Activated CD8-positive, alpha-beta memory T cell treated with anti-CD3 and anti-CD28 coated beads for 4 hours (primary cell): ENCODE measurements around the gene AATF.

Source experiments
- DNase-seq, 2 donors: peaks; one replicate each; pipeline ENCODE4 v3.0.0-alpha.2; 2020; ENCODE audit warnings: low read depth in 2 of 2

Gene AATF

DNA sequence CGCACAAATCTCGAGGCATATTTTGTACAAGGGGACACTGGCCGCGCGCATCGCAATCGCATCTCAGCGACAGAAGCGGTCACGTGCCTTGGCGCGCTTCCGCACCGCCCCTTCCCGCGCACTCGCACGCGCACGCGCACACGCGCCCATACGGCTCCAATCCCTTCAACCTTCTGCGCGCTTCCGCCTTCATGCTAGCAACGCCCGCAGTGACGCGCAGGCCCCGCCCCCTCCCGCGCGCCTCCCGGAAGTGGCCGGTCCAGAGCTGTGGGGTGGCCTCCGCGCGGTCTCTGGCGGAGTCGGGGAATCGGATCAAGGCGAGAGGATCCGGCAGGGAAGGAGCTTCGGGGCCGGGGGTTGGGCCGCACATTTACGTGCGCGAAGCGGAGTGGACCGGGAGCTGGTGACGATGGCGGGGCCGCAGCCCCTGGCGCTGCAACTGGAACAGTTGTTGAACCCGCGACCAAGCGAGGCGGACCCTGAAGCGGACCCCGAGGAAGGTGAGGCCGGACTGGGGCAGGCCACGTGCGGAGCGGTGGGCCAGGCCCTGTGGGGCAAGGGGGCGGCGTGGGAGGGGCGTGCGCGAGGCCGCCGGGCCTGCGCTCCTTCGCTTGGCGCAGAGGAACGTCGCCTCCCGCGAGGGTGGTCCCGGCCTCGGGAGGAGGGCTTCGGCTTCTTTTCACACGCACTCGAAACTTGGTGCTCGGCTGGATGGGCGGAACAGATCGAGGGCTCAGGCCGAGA is at the start of gene AATF:
TSS of gene AATF (plus strand) at position 238 of the 744 bp plus-strand sequence. CDS start at position 410, 172 bp downstream.
- DNase-seq: peak; percentile 89 to 92

DNA sequence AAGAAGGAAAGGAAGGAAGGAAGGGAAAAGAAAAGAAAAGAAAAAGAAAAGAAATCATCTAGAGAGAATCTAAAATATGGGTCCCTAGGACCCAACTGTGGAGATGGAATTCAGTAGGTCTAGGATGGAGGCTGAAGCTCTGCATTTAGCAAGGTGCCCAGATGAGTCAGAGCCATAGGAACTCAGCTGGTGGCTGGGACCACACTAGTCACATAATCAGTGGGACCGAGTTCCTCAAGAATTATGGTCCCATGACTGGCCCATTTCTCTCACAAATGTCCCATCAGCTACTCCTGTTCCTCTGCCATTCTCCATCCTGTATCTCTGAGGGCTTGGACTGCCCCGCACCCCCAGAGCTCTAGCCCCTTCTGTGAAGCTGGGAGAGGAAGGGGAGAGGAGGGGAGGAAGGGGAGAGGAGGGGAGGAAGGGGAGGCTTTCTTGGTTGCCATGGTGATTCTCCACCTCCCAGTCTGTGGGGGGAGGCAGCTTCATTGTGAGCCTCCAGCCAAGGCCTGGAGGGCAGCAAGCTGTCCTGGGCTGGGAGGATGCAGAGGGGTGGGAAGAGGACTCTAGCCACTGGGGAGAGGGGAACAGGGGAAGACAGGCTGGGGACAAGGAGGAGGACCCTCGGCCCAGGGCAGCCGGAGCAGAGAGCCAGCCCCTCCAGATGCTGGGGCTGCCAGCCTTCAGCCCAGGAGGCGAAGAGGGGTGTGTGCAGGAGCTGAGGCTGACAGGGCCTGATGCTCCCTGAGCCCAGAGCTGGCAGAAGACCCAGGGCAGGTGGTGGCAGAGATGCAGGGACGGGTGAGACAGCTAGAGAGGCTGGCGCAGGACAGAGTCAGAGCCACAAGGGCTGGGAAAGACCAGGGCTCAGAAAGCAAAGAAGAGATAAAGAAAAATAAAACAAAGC is 49.2 kb upstream of the AATF start:
- DNase-seq: no peak

DNA sequence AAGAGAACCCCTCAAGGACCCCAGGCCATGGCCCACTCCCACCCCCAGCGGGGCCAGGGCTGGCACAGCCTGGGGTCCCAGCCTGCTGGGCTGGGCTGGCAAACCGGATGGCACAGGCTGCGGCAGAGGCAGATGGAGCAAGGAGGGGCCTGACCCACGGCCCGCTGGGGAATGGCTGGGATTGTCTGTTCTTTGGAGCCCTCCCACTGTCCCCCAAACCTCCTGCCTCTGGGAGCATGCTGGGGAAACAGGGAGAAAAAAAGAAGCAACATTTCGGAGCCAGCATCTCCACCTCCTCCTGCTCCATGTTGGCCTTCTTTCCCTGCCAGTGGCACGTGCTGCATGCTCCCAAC is 48.6 kb upstream of the AATF start:
- no peak for DNase-seq

GRCh38 chr17:36901506-36901905 is 47.2 kb upstream of the AATF start:
- no peak for DNase-seq

- DNase-seq: no peak
These were observed 41.3 kb upstream of the AATF start for GRCh38 chr17:36907407-36907806.

DNA sequence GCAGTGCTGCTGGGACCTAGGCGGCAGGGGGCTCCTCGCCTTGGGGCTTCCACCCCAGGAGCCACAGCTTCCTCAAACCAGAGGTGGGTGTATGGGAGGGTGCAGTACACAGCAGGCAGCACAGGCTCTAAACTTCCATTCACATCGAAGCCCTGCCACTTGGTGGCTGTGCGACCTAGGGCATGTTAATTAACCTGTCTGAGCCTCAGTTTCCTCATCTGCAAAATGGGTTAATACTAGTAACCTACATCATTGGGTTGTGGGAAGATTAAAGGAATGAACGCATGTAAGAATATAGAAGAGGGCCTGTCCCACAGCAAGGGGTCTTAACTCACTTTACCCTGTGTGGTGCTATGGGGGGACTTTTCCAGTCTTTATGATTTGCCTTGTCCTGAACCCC is 38.2 kb upstream of the AATF start:
- DNase-seq: no peak

DNA sequence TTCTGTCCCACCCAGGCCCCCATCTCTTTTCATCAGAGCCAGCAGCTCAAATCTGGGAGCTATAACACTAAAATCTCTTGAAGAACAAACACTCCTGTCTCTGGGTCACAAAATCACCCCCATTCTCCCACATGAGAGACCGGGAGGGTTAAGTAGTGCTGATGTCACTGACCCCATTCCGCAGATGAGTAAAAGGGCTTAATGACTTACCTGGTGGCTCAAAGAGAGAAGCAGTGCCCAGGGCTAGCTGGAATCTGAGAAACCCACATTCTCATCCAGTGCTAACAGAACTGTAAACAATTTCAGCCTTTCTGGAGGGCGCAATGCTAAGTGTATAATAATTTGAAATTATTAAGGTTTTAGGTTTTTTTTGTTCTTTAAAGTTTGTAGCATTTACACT is 37.8 kb upstream of the AATF start:
- no peak for DNase-seq

GRCh38 chr17:36913132-36913531 is 35.6 kb upstream of the AATF start:
- DNase-seq: no peak

DNA sequence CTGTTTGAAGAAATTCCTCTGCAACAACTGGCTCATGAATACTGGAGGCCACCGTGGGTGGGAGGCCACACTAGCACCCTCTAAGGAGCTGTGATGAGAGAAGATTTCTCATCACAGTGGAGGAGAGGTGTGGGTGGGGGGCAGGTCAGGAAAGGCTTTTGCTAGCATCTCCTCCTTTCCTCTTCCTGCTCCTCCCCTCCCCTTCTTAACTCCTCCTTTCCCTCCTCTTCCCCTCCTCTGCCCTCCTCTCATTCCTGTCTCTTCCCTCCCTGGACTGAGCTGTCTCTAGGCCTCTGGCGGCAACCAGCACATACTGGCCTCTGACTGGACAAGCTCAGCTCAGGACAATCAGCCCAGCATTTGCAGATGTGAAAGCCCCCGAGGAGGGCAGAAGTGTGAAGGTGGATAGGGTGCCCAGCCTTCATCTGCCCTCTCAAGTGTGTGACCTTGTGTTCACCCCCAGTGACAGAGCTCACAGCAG is 30.5 kb upstream of the AATF start:
- no peak for DNase-seq

- DNase-seq: no peak
These were observed 29.3 kb upstream of the AATF start for GRCh38 chr17:36919407-36919968.

- no peak for DNase-seq
These were observed 28.4 kb upstream of the AATF start for GRCh38 chr17:36920032-36921005.

DNA sequence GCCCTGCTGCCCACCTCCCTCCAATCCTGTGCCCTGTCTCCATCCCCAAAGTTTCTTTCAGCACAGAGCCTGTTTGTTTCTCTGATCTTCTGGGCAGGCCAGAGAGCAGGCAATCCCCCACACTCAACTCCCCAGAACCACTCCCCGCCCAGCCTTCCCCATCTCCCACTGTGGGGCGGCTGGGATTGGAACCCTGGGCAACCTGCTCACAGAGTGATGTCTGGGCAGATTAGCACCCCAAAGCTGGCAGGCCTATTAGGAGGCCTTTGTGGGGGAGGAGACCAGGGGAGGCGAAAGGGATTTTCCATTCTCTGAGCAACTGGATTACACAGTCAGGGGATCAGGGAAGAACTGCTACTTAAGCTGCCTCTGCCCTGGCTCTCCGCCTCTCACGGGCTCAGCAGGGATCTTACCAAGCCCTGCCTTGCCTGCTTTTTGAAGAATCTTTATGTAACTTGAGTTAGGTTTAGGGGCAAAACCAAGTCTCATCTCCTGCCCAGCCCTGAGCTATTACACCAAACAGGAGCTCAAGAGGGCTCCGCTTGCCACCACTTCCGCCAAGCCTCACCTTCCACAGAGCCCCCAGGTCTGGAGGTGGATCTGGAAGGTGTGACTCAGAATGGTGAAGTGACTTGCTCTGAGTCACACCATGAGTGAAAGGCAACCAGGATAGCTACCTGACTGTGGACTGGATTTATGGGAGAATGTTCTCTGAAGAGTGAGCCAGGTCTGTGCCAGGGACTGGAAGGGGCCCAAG is 27.5 kb upstream of the AATF start:
- DNase-seq: peak in 1 of 2 donors; percentile 52

DNA sequence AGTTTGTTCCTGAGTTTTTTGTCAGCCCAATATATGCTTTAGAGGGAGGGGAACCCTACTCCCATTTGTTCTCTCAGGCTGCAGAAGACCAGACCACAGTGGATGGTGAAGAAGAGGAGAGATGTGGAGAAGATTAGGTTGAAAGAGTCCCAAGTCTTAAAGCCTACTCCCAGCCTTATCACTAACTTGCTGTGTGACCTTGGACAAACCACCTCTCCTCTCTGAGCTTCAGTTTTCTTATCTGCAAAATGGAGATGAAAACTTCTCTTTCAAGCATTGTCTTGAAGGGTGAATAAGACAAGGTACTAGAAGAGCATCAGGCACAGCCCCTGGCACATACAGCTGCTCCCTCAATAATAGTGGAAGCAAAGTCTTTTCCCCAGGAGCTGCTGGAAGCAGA is 26.6 kb upstream of the AATF start:
- no peak for DNase-seq

DNA sequence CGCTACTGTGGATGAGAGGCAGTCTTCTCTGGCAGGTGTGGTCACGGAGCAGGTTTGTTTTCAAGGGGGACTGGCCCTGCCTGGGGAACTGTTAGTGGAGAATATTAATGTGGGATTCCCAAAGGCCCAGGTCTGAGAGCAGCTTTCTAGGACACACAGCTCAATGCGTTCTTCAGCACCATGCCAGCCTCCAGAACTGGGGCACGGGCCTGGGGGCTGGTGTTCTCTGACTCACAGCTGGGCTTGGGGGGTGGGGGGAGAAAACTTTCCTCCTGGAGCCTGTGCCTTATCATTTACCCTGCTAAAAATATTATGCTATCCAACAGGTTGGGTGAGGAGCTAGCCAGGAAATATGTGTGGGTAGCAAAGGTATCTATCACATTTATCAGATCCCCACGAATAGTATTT is 24.9 kb upstream of the AATF start:
- DNase-seq: no peak

- DNase-seq: no peak
These were observed 22.5 kb upstream of the AATF start for GRCh38 chr17:36926226-36926625.

DNA sequence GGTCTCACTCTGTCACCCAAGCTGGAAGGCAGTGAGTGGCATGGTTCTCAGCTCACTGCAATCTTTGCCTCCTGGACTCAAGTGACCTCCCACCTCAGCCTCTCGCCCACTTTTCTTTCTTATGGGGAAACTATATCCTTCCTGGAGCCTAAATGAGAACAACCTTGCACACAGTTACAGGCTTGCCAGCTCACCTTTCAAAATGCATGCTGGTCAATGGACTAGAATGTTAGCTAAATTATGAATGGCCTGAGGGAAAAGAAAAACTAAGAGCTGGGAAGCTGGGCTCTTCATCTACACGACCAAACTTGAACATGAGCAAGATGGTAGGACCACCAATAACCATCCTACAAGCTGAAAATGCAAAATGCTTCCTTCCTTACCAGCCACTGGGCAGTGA is 22.1 kb upstream of the AATF start:
- no peak for DNase-seq

GRCh38 chr17:36928471-36929345 is 20.0 kb upstream of the AATF start:
- no peak for DNase-seq

GRCh38 chr17:36929851-36930582 is 18.7 kb upstream of the AATF start:
- no peak for DNase-seq

- no peak for DNase-seq
These were observed 18.2 kb upstream of the AATF start for GRCh38 chr17:36930583-36930900.
